HUDEP-2 (cell line): ENCODE data around the gene MCIDAS.

Experiments used
- DNase-seq, 76 experiments: peaks; one replicate each; lab custom pipeline; 2025; ENCODE audit not compliant: unreplicated experiment in 76 of 76; lab: John Stamatoyannopoulos, UW

MCIDAS gene

GRCh38 chr5:55222985-55223811, 3.9 kb downstream of the MCIDAS start:
- DNase-seq = no peak

GRCh38 chr5:55222092-55222984, 4.8 kb downstream of the MCIDAS start:
- no peak for DNase-seq

- DNase-seq = no peak
These were observed 6.5 kb downstream of the MCIDAS start for GRCh38 chr5:55220433-55221185.

- no peak for DNase-seq
These were observed 7.3 kb downstream of the MCIDAS start for GRCh38 chr5:55219770-55220169.

- DNase-seq = no peak
These were observed 8.1 kb downstream of the MCIDAS start for GRCh38 chr5:55218967-55219366.

GRCh38 chr5:55211184-55211874, 15.8 kb downstream of the MCIDAS start:
- DNase-seq = no peak

GRCh38 chr5:55205001-55205400, 22.1 kb downstream of the MCIDAS start:
- DNase-seq = no peak

- DNase-seq = no peak
These were observed 36.0 kb downstream of the MCIDAS start for GRCh38 chr5:55191165-55191564.

GRCh38 chr5:55188656-55189540, 38.2 kb downstream of the MCIDAS start:
- no peak for DNase-seq

- peak in 9 of 76 experiments; percentile 2 to 52 (median 8) for DNase-seq
These were observed 39.7 kb downstream of the MCIDAS start for GRCh38 chr5:55187370-55187769.

- DNase-seq = no peak
These were observed 47.1 kb downstream of the MCIDAS start for GRCh38 chr5:55180016-55180415.

GRCh38 chr5:55177078-55177477, 50.0 kb downstream of the MCIDAS start:
- DNase-seq = no peak

GRCh38 chr5:55176176-55176818, 50.8 kb downstream of the MCIDAS start:
- peak in 57 of 76 experiments; percentile 2 to 72 (median 27) for DNase-seq

- DNase-seq = no peak
These were observed 51.3 kb downstream of the MCIDAS start for GRCh38 chr5:55175781-55176175.

- no peak for DNase-seq
These were observed 53.4 kb downstream of the MCIDAS start for GRCh38 chr5:55173687-55174230.

GRCh38 chr5:55172937-55173686, 54.0 kb downstream of the MCIDAS start, which contains the start of gene CDC20B:
TSS of gene CDC20B (minus strand) at chr5:55173177. CDS start at chr5:55173000, 177 bp downstream.
- DNase-seq = peak in 51 of 76 experiments; percentile 3 to 68 (median 35)

GRCh38 chr5:55172051-55172899, 54.8 kb downstream of the MCIDAS start:
- DNase-seq = peak in 60 of 76 experiments; percentile 2 to 73 (median 38)
